ENCODE measurements around the gene TEX13A. TPM values are rescaled to one million over a fixed set of nuclear protein-coding genes. Genes with fewer than 3 reads are reported as not detected.

The TEX13A gene
- total RNA-seq, 4 donors from 2014 or later, result not detected

DNA sequence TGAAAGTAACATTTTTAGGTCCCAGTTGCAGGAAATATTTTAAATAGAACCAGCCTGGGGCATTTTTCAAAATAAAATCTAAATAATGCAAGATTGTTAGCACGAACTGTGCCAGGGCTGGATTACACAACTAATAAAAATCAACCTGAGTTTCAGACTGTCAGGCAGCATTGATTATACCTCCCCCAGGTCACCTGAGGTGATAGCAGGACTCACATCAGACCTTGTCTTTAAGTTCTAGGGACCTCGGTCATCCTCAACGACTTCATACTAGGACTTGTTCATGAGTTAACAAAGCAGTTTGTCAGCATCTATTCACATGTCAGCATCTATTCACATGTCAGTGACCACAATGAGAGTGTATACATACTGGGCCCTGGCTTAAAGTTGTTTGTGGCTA is 8.7 kb upstream of the TEX13A start:
- Histone ChIP-seq H3K27me3 (no peaks in the 10 kb centered on the region), H3K36me3 (no peaks in the 10 kb centered on the region), H3K4me1 (no peaks in the 10 kb centered on the region), H3K4me3 (replicated peaks in 1 of 3) (no peak overlapping the region), H3K27ac (no peak overlapping the region), H3K9me3 (no peaks in the 10 kb centered on the region)
- no peak for DNase-seq
- WGBS, 2 donors, result 76 to 79% methylated on average over 3 of the region's 3 CpGs
- TF ChIP-seq, protein P1, sequence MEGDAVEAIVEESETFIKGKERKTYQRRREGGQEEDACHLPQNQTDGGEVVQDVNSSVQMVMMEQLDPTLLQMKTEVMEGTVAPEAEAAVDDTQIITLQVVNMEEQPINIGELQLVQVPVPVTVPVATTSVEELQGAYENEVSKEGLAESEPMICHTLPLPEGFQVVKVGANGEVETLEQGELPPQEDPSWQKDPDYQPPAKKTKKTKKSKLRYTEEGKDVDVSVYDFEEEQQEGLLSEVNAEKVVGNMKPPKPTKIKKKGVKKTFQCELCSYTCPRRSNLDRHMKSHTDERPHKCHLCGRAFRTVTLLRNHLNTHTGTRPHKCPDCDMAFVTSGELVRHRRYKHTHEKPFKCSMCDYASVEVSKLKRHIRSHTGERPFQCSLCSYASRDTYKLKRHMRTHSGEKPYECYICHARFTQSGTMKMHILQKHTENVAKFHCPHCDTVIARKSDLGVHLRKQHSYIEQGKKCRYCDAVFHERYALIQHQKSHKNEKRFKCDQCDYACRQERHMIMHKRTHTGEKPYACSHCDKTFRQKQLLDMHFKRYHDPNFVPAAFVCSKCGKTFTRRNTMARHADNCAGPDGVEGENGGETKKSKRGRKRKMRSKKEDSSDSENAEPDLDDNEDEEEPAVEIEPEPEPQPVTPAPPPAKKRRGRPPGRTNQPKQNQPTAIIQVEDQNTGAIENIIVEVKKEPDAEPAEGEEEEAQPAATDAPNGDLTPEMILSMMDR (IDR thresholded peaks at IDR 0.05), result no peak
- TF ChIP-seq POLR2A (IDR thresholded peaks at IDR 0.05), result no peak
- intact Hi-C loops (cut with DNase I), result no loop called here

DNA sequence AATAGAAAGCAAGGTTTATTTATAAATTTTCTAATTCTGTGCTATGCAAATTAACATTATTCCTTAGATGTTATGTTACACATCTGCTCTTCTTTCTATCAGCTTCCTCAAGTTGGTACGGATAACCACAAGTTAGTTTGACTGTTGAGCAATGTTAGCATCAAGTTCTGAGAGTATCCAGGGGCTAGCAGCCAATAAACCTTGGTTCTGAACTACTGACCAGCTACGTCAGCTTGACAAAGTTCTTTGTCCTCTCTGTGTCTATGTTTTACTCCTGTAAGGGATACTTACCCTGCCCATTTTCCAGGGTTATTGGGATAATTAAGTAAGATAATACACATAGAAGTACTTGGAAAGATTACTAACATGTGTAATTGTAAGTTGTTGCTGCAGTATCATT is 8.1 kb upstream of the TEX13A start:
- DNase-seq, result no peak
- TF ChIP-seq POLR2A (IDR thresholded peaks at IDR 0.05), result no peak
- TF ChIP-seq, protein P1 (IDR thresholded peaks at IDR 0.05), result no peak
- H3K27ac ChIP-seq, result no peak overlapping the region
- H3K36me3 ChIP-seq, result no peaks in the 10 kb centered on the region
- WGBS, 2 donors, result 74 to 90% methylated on average over 2 of the region's 2 CpGs
- H3K4me3 ChIP-seq (replicated peaks in 1 of 3), result no peak overlapping the region
- no peaks in the 10 kb centered on the region for H3K4me1 ChIP-seq
- no peaks in the 10 kb centered on the region for H3K27me3 ChIP-seq
- intact Hi-C loops (cut with DNase I), result no loop called here
- H3K9me3 ChIP-seq, result no peaks in the 10 kb centered on the region

DNA sequence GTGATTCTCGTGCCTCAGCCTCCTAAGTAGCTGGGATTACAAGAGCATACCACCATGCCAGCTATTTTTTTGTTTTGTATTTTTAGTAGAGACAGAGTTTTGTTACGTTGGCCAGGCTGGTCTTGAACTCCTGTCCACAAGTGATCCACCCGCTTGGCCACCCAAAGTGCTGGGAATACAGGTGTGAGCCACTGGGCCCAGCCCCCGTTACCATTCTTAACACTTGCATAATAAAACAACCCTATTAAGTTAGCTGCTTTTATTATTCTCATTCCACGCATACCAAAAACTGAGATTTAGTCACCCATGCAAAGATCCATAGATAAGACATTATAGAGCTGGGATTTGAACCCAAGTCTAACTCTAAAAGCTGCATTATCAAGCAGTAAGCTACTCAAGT is 6.0 kb upstream of the TEX13A start:
- WGBS, 2 donors, result 81 to 82% methylated on average over 5 of the region's 5 CpGs
- Histone ChIP-seq H3K27ac (no peak overlapping the region), H3K36me3 (no peaks in the 10 kb centered on the region), H3K9me3 (no peaks in the 10 kb centered on the region), H3K4me1 (no peaks in the 10 kb centered on the region), H3K27me3 (no peaks in the 10 kb centered on the region), H3K4me3 (replicated peaks in 1 of 3) (no peak overlapping the region)
- TF ChIP-seq POLR2A (IDR thresholded peaks at IDR 0.05), result no peak
- TF ChIP-seq, protein P1 (IDR thresholded peaks at IDR 0.05), result no peak
- intact Hi-C loops (cut with DNase I), result no loop called here
- DNase-seq, result no peak

DNA sequence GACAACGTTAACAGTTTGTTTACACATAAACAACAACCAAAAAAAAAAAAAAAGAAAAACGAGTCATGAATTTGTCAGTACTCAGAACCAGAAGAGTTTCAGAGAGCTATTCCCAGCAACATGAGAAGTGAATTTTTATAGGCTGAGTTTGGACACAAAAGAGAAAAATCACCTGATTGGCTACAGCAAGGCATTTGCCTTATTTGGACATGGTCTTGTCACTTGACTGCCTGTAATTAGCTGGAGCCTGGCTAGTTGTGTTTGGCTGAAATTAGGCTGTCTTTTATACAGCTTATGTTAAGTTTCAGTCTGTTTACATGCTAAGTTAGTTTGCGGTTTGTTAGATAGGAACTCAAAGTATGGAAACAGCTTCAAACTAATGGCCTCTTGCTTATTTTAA is 880 bp upstream of the TEX13A start:
- no peak for DNase-seq
- 87% methylated on average over 3 of the region's 3 CpGs for WGBS, 2 donors
- intact Hi-C loops (cut with DNase I), result no loop called here
- H3K27ac ChIP-seq, result no peak overlapping the region
- H3K4me3 ChIP-seq (replicated peaks in 1 of 3), result no peak overlapping the region
- H3K36me3 ChIP-seq, result no peaks in the 10 kb centered on the region
- no peaks in the 10 kb centered on the region for H3K4me1 ChIP-seq
- no peaks in the 10 kb centered on the region for H3K27me3 ChIP-seq
- H3K9me3 ChIP-seq, result no peaks in the 10 kb centered on the region
- TF ChIP-seq POLR2A (IDR thresholded peaks at IDR 0.05), result no peak
- TF ChIP-seq, protein P1 (IDR thresholded peaks at IDR 0.05), result no peak

DNA sequence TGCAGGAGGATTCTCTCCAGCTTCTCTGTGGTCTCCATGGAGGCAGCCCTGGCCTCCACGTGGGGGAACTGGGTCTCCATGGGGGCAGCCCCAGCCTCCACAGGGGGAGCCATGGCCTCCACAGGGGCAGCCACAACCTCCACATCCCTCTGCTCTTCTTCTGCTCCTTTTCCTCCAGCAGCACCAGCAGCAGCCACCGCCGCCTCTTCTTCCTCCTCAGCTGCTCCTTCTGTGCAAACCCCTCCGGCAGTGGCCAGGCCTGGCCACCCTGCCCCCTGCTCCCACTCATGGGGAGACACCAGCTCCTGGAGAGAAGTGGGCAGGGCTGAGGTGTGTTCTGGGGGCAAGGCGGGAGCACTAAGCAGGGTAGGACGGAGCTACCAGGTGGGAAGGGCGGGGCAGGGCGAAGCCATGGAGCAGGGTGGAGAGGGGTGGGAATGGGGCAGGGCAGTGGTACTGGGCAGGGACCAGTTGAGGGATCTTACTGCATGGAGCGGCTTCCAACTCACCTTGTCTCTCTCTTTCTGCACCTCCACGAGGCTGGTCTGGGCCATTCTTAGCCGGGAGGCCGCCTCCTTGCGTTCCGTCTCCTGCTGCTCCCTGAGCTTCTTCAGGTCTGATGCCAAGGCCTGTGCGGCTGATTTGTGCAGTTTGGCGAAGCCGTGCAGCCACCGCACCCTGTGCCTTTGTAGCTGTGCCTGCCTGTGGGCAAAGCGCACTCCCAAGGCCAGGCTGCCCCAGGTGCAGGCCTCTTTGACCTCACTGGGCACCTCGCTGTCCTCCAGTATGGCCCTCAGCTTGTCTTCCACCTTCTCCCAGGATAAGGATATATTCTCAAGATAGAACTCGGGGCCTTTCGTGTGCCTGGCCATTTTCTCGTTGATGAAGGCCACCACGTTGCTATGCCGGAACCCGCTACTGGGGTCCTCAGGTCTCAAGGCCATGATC is 766 bp downstream of the TEX13A start:
- Histone ChIP-seq H3K27ac (no peak overlapping the region), H3K4me3 (replicated peaks in 1 of 3) (no peak overlapping the region), H3K9me3 (no peaks in the 10 kb centered on the region), H3K4me1 (no peaks in the 10 kb centered on the region), H3K36me3 (no peaks in the 10 kb centered on the region), H3K27me3 (no peaks in the 10 kb centered on the region)
- WGBS, 2 donors, result 94 to 100% methylated on average over 7 to 13 of the region's 26 CpGs
- no peak for TF ChIP-seq POLR2A (IDR thresholded peaks at IDR 0.05)
- TF ChIP-seq, protein P1 (IDR thresholded peaks at IDR 0.05), result no peak
- no peak for DNase-seq
- intact Hi-C loops (cut with DNase I), result no loop called here
